GM18909 (cell line): ENCODE measurements around the gene TRIM29.
"Not testable (repeated sequence)": the region's sequence is repeated elsewhere in the genome, so short reads cannot be mapped to it uniquely, and the experiment has no call there.

Source experiments
- ATAC-seq: cut with Tn5 transposase; IDR thresholded peaks from one replicate; pipeline ENCODE4 v1.9.1; 2021; ENCODE audit warnings: mild to moderate bottlenecking; ENCODE audit not compliant: unreplicated experiment, poor library complexity

Gene TRIM29, protein sequence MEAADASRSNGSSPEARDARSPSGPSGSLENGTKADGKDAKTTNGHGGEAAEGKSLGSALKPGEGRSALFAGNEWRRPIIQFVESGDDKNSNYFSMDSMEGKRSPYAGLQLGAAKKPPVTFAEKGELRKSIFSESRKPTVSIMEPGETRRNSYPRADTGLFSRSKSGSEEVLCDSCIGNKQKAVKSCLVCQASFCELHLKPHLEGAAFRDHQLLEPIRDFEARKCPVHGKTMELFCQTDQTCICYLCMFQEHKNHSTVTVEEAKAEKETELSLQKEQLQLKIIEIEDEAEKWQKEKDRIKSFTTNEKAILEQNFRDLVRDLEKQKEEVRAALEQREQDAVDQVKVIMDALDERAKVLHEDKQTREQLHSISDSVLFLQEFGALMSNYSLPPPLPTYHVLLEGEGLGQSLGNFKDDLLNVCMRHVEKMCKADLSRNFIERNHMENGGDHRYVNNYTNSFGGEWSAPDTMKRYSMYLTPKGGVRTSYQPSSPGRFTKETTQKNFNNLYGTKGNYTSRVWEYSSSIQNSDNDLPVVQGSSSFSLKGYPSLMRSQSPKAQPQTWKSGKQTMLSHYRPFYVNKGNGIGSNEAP

DNA sequence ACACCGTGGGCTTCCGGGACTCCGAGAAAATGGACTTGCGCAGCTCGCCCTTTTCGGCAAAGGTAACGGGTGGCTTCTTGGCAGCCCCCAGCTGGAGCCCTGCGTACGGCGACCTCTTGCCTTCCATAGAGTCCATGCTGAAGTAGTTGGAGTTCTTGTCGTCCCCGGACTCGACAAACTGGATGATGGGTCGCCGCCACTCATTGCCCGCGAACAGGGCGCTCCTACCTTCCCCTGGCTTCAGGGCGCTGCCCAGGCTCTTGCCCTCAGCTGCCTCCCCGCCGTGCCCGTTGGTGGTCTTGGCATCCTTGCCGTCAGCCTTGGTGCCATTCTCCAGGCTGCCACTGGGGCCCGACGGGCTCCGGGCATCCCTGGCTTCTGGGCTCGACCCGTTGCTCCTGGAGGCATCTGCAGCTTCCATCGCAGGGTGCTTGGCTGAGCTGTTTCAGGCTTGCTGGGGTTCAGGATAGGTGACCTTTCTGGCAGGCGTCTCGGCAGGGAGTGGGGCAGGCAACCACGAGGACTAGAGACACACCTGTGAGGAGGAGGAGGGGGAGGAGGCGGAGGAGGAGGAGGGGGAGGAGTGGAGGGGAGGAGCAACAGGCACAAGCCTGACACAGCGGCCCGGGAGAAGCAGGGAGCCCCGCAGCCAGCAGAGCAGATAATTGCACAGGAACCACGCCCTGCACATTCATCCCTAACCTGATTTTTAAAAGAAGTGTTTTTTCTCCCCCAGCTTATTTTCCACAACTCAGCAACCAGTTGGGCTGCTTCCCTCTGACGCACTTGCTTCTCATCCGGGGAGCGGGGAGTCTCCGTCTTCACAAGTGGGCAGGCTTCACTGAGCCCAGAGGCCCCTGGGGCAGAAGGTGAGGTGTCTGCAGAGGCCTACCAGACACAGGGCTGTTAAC is at the start of gene TRIM29:
Gene TRIM29 (minus strand): TSS at position 503 of the 911 bp plus-strand sequence. CDS start 82 bp downstream, at position 421.
- ATAC-seq, result no peak

DNA sequence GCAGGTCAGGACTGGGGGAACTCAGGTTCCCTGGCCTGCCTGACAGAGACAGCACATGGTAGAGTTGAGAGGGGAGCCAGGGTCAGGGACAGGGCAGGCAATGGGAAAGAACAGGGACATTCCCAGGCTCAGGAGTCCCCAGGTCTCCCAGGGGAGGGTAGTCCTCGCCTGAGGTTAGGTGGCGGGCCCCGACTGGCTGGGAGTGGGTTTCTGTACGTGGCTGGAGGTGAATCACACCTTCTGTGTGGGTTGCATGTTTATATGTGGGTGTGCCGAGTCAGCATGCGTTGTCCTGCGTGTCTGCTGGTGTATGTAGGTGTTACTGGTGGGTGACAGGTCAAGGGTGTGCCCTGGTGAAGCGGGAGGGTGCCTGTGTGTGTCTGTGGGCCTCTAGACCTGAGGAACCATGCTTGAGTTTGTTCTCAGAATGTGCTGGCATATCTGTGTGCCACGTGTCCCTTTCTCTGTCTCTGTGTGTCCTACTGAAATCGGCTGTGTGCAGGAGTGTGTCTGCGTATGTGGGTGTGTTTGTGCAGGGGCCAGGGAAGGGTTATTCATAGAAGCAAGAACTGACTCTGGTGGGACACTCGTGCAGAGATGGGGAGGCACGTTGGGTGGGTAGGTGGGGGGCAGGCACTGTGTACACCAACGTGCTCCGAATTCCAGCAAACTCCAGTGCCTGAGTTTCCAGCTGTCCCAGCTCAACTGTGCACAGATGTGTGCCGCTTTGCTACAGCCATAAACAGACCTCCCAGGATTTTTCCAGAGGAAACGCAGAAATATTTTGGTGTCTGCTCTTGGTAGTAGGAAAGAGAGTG is 49.1 kb upstream of the TRIM29 start:
- no peak for ATAC-seq

DNA sequence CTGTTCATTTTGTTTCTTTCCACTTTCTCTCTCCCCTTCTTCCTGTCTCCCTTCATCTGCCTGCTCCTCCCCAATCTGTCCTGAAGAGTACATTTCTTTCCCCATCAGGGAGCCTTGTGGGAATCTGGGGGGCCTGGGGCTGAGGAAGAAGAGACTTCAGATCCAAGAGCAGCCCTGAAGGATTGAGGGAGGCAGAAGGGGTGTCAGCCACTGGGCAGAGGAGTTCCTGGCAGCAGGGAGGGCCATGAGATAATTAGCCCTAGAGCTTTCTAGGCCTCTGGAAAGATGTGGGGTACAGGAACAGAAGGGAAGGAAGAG is 48.5 kb upstream of the TRIM29 start:
- no peak for ATAC-seq

DNA sequence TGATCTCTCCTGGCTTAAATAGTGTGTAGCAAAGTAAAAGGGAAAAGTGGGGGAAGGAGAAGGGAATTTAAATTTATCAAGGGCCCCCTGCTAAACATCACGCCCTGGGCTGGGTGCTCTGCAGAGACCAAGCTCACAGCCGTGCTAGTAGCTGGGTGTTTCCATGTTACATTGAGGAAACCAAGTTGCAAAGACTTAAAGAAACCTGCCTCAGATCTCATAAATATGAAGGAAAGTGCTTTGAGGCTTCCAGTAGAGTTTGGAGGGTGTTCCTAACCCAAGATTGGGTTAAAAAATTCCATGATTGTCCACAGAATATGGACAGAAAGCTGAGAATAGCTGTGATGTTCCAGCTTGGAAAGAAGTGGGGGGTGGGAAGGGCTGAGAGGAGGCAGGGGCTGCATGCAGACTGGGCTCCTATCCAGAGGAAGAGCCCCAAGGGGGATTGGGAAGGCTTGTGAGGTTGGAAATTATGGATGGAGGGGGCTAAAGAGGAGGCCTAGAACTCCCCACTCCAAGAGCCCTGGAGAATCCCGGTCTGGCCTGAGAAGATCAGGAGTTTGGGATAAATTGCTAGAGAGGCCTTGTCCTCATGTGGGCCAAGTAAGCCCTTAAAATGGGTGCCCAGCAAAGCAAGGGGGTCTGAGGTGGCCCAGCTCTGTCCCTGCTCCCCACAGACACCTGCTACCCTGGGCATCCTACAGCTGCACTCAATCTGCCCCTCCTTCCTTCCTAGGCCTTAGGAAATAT is 48.0 kb upstream of the TRIM29 start:
- ATAC-seq, result no peak

DNA sequence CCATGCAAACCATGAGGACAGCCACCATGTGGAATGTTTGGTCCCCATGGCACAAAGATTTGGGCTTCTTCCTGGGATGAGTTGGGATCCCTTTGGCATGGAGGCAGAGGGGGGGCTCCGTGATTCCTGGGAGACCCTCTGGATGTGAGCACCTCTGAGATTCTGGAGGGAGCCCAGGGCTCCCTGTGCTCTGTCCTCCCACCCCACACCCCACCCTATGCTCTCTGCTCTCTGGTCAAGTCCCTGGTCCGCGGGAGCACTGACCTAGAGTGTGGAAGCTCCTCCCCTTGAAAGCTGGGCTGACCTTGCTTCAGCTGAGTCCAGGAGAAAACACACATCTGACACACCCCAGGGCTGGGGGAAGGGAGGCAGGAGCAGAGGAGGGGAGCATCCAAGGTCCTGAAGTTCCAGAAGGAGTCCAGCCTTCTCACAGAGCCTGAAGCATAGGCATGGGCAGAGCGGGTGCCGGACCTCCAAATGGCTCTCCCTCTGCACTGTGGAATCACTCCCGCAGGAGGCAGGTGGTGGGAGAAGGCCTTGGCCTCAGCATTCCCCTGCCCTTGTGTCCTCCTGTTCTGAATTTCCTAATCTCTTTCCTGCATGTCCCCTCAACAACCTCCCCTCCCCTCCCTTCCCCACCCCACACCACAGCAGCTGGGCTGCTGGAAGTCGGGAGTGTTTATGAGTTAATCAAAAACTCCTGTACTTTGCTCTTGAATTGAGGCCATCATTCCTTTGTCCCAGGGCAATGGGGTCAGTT is 47.2 kb upstream of the TRIM29 start:
- no peak for ATAC-seq

DNA sequence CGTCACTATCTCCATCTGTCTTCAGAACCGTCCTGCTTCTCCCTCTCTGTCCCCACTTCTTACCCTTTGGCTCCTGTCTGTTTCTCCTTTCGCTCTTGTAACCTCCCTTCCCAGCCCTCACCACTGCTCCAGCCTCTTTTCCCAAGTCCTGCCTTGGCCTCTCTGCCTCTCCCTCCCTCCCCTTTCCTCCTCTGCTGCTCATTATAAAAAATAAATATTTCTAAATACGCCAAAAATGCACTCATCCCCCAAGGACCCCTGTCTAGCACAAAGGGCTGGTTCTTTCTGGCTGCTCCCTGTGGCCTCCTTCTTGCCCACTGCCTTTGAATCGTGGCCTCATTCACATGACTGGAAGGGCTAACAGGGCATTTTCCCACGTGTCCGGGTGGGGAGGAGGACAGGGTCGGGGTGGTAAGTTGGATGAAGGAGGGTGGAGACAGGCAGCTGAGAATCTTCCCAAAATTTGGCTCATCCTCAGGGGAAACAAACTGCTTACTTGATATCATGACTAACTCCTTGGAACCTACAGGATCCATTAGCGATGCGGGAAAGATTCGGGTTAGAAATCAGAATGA is 46.5 kb upstream of the TRIM29 start:
- no peak for ATAC-seq

DNA sequence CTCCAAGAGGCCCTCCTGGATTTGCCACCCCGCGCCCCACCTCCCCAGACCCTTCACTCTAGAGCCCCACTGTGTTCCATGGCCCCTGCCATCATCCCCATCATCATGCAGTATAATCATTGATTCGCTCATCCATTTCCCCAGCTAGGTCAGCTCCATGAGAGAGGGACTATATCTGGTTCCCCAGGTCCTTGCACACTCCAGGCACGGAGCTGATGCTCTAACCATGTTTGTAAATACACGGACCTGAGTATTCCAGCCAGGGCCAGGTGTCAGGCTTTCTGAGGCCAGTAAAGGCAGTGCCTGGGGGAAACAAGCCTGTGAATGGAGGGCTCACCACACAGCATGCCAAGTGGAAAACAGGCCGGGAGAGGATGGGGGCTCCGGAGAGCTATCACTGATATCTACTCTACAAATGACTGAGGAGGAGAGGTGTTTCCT is 45.8 kb upstream of the TRIM29 start:
- ATAC-seq, result no peak

DNA sequence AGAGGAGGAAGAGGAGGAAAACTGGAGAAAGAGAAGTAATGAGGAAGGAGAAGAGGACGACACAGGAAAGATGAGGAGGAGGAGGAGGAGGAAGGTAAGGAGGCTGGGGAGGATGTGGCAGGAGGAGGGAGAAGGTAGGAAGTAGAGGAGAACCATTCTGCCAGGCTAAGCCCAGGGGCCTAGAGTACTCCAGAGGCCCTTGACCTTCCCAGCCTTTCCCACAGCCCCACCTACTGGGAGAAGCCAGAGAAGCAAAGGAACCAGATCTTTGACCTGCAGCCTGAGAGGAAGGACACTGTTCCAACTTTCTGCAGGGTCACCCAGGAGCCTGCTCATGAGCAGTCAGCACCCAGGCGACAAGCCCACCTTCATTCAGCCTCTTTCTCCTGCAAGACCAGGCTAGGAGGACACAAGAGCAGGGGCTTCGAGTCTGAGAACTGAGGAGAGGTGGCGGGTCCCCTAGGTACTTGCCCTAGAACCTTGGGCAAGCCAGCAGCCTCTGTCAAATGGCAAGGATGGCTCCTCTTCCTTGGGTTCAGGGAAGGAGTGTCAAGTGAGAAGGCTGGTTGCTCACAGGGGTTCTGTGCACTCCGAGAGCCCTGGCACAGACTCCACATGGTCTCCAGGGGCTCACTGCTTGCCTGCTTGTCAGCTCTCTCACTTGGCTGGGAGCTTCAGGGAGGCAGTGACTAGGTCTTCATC is 45.0 kb upstream of the TRIM29 start:
- ATAC-seq, result no peak

DNA sequence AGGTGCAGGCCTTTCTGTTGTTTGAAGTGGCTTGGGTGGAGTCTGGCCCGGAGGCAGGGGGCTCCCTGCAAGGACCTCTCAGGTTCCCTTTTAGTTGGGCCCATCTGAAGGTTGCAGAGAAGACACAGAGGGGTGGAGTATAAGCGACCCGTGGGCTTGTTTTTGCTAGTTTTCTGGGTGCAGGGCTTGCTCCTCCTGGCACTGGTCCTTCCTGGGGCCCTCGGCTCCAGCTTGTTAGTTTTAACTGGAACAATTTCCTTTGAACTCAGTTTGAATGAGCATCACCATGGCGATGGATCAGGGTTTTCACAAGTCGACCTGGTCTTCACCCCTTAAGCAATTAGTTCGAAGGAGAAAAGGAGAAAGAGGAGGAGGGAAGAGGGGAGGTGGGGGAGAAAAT is 44.5 kb upstream of the TRIM29 start:
- no peak for ATAC-seq

DNA sequence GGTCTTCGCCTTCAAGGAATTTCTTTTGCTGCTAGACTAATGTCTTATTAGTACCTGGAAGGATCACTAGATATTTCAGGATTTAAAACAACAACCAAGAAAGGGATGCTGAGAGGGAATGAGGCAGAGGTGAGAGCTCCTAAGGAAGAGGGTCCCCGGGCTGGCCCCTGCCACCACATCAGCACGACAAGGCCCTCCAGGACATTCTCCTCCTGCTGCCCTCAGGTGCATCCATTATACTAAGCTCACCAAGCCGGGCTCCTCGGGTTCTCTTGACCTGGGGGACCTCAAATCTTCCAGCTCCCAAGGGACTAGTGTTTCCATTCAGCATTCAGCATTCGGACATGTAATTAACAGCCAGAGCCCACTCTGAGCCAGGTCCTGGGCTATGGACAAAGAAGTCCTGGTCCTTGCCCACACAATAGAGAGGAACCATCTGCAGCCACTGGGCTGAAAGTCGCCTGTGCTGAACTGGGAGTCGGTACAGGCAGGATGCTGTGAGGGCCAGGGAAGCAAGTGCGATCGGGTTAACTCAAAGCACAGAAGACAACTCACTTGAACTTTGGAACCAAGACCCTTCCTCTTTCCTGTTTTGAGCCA is 43.6 kb upstream of the TRIM29 start:
- no peak for ATAC-seq

DNA sequence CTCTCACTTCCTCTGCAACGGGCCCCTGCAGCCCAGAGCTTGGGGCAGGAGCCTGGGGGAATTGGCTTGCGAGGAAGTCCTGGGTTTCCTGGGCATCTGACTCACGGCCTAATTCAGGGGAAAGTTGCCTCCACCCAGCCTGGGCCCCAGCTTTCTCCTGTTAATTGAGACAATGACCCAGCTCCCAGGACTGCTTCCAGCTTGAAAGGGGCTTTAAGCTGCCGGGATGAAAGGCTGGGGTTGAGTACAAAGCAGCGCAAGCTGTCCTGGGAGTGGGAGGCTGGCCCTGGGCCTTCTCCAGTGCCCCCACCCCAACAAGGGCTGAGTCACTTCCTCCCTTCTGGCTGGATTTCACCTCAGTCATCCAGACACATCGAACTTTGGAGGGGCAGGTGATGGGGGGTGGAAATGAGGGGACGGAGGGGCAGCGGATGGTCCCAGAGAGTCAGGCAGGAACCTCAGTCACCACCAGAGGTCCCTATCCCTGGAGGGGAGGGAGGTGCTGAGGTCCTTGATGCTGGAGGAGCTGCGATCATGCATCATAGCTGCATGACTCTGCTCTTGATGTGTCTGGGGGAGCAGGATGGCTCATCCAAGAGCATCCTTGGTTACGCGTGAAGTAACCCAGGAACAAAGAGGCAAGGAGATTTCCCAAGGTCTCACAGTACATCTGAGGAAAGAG is 42.8 kb upstream of the TRIM29 start:
- no peak for ATAC-seq

DNA sequence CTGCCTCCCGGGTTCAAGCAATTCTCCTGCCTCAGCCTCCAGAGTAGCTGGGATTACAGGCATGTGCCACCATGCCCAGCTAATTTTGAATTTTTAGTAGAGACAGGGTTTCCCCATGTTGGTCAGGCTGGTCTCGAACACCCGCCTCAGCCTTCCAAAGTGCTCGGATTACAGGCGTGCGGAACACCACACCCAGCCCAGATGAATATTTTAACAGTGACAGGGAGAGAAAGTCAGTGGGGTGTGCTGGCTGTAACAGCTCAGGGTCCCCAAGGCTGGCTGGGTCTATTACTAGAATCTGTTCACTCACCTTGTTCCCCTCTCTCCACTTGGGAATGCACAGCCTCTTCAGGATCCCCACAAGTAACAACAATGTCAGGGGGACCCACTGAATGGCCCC is 42.1 kb upstream of the TRIM29 start:
- not testable (repeated sequence) for ATAC-seq

DNA sequence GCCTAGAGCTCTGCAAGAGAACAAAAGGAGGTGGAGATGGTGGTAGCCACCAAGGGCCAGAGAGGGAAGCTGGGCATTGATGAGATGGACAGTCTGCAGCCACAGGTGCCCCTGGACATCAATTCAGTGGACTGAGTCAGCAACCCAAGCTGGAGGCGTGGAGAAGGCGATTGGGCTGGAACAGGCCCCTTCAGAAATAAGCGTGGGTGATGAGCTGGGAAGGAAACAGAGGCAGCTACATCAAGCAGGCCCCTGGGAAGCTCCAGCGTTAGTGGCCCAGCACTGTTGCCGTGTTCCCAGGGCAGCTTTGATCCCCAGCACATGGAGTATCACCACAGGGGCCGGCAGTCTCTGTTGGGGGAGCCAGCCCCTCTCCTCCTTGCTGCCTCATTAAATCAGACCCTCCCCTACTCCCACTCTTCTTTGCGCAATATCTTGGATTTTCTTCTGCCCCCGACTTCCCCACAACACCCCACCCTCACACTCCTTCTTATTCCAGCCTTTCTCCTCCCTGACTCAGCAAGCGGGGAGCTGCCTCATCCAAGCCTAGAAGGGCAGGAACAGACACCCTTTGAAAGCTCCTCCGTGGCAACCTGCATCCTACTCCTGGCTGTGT is 41.3 kb upstream of the TRIM29 start:
- ATAC-seq, result no peak

DNA sequence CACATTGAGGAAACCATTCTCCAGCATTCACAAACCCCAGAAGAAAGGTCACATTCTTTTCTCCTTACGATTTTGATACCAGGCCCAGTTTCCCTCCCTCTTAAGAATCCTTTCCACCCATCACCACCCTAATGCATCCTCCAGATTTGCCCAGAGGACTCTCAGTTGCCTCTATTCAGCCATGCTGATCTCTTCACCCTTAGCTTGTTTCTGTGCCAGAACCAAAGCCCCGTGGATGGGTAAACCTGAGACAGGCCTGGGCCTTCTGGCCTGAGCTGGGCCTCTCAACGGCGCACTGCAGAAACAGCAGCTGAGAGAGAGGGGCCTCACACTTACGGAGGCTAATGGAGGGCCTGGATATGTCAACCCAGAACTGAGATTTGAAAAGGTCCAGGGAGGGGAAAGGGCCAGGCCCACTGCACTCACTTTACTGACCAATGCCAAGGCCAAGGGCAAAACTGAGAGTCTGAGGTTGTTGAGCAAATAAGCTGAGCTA is 40.7 kb upstream of the TRIM29 start:
- ATAC-seq, result no peak

DNA sequence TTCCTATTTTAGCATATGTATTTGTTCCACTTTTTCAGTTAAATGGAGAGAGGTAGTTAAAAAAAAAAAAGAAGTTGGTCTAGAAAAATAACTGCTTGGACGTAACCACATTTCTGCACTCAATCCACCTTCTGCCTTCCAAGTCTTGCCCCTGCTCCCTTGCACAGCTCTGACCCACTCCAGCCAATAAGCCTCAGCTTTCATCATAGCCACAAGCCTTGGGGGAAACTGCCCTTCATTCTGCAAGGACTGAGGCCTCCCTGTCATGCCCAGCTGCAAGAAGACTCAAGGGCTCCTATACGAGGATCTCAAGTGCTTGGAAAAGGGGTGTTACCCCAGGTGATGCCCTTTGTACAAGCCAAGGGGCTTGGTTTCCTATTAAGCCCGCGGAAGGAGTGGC is 37.0 kb upstream of the TRIM29 start:
- no peak for ATAC-seq

DNA sequence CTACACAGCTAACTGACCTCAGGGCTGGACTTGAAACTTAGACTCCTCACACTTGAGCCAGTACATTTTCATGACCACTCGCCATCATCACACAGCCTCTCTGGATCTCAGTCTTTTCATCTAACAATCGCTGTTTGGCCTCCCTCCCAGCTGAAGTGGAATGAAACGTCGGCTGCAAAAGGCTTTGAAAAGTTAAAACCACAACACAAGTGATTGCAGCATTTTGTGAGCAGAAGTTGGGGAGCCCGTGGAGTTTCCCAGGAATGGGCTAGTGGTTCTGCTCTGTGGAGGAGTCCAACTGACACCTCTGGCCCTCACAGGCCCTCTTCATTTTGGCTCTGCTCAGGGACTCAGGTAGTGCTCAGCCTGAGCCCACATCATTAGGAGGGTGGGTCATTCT is 35.9 kb upstream of the TRIM29 start:
- ATAC-seq, result no peak
